GM20000 (cell line): ENCODE results near the gene ENPP6.
A peak's percentile ranks its signal among the peaks of the same experiment; 100 is the strongest.

Source experiments
- DNase-seq: peaks from one replicate; pipeline ENCODE4 v3.0.0; 2012; ENCODE audit warnings: low spot score
- TF ChIP-seq, protein P1 (sequence below): IDR thresholded peaks from 2 replicates; pipeline ENCODE4 v1.5.1; 2012; ENCODE audit warnings: mild to moderate bottlenecking, control low read depth; ENCODE audit errors: extremely low read depth, missing control alignments

ENPP6 gene

GRCh38 chr4:184217634-184218033 is at the start of gene ENPP6:
ENPP6 (minus strand) TSS chr4:184217873; CDS start chr4:184217819, 54 bp downstream.
- DNase-seq = no peak
- TF ChIP-seq, protein P1, sequence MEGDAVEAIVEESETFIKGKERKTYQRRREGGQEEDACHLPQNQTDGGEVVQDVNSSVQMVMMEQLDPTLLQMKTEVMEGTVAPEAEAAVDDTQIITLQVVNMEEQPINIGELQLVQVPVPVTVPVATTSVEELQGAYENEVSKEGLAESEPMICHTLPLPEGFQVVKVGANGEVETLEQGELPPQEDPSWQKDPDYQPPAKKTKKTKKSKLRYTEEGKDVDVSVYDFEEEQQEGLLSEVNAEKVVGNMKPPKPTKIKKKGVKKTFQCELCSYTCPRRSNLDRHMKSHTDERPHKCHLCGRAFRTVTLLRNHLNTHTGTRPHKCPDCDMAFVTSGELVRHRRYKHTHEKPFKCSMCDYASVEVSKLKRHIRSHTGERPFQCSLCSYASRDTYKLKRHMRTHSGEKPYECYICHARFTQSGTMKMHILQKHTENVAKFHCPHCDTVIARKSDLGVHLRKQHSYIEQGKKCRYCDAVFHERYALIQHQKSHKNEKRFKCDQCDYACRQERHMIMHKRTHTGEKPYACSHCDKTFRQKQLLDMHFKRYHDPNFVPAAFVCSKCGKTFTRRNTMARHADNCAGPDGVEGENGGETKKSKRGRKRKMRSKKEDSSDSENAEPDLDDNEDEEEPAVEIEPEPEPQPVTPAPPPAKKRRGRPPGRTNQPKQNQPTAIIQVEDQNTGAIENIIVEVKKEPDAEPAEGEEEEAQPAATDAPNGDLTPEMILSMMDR = no peak

DNA sequence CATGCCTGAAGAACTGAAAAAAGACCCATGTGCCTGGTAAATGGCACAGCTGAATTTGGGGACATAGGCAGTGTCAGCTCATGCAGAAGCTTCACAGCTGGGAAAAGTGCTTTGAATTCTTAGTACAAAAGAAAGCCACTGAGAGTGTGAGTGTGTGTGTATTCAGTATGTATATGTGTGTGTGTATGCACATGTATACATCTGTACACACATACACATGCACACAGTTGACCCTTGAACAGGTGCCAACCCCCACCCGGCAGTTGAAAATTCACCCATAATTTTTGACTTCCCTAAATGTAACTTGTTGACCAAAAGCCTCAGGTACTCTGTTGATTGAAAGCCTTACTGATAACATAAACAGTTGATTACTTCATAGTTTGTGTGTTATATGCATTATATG is 49.5 kb upstream of the ENPP6 start:
- TF ChIP-seq, protein P1 = no peak

GRCh38 chr4:184265546-184266351 is 48.1 kb upstream of the ENPP6 start:
- TF ChIP-seq, protein P1 = no peak
- DNase-seq = peak; percentile 44

More for the DNA sequence above, 49.5 kb upstream of the ENPP6 start:
- no peak for DNase-seq

GRCh38 chr4:184263910-184264732 is 46.4 kb upstream of the ENPP6 start:
- peak; percentile 82 for DNase-seq
- TF ChIP-seq, protein P1 = peak; percentile 43

DNA sequence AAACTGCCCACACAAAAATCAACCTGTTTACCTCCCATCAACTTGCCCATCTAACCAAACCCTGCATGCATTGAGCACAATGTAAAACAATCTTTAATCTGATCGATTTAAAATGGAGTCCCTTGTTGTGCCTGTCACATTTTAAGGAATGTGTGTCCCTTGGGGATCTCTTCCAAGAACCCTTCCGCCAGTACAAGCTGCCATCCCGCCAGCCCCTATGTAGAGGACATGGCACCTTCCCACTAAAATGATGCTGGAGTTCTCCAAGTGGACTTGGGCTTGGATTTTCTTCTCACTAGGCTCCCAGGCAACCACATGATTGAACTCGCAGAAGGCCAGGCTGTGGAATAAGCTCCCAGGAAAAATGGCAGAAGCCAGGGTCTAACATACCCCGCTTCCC is 45.8 kb upstream of the ENPP6 start:
- TF ChIP-seq, protein P1 = no peak
- DNase-seq = no peak

GRCh38 chr4:184262901-184263300 is 45.2 kb upstream of the ENPP6 start:
- DNase-seq = no peak
- TF ChIP-seq, protein P1 = no peak

GRCh38 chr4:184261246-184261645 is 43.6 kb upstream of the ENPP6 start:
- DNase-seq = no peak
- TF ChIP-seq, protein P1 = no peak
